ENCODE data around the gene GSTM4.
"Not testable (repeated sequence)": the region's sequence is repeated elsewhere in the genome, so short reads cannot be mapped to it uniquely, and the experiment has no call there.

Gene GSTM4

GRCh38 chr1:109639841-109640184 lies 16.1 kb upstream of the GSTM4 start:
- no peak for DNase-seq

DNA sequence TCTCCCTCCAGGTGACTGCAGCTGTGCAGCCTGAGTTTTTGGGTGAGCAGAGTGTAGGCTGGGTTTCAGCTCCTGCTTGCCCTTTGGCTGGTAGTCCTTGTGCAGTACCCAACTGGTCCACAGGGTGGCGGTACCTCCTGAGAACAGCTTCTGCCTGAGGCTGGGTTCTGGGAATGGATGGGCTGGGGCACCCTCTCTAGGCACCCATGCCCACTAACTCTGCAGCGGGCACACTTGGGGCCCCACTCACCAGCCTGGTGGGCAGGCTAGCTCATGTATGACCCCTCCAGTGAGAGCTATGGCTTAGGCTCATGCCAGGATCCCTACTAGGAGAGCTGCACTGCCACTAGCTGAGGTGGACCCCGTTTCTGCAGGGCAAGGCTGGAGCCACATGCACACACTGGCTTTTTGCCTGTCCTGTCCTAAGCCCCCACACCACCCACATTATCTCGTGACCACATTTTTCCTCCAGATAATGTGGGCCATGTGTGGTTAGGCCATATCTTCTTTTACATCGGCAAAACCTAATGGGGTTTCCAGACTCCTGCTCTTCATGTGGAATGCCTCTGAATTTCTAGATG lies 15.5 kb upstream of the GSTM4 start:
- no peak for DNase-seq

- DNase-seq: no peak
These were observed 14.7 kb upstream of the GSTM4 start for GRCh38 chr1:109641078-109641740.

- no peak for DNase-seq
These were observed 14.0 kb upstream of the GSTM4 start for GRCh38 chr1:109641861-109642260.

DNA sequence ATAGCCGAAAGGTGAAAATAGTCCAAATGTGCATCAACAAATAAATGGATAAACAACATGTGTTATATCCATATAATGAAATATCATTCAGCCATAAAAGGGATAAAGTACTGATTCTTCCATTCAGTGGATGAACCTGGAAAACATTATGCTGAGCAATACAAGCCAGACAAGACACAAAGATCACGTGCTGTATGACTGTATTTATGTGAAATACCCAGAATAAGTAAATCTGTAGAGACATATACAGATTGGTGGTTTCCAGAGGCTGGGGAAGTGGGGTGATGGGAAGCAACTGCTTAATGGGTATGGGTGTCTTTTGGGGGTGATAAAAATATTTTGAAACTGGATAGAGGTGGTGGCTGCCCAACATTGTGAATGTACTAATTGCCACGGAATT lies 13.3 kb upstream of the GSTM4 start:
- no peak for DNase-seq

DNA sequence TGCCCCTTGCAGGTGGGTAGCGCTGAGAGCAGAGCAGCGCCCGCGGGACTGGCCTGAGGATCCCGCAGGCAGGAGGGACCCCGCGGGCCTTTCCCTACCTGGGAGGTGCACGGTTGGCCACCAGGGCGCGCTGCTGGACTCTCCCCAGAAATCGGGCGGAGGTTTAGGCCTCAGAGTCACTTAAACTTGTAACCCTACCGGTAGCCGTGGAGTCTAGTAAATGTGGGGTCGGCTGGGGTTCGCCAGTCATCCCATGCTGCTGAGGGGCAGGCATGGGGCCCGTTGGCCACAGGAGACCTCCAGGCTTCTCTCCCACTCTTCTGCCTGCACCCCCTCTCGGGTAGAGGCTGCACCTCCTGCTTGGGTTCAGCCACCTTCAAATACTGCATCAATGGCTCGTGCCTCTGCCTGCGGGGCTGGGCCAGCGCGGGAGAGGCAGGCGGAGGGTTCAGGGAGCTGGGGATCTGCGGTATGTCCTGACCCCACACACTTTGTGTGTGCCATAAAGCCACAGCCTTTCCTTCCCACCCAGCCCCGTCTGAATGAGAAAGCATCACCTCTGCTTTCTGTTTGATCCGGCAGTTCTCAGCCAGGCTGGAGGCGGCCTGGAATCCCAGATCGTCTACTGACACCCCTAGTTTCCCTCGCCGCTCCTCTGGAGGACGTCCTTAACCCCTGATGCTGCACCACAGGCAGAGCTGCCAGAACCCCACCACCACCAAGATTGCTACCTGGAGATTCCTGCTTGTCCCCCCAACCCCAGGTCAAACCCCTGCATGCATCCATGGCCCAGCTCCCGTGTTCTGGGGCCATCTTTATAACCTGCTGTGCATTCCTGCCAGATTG lies 12.3 kb upstream of the GSTM4 start:
- peak; percentile 45 for DNase-seq

- no peak for DNase-seq
These were observed 11.2 kb upstream of the GSTM4 start for GRCh38 chr1:109644670-109645069.

DNA sequence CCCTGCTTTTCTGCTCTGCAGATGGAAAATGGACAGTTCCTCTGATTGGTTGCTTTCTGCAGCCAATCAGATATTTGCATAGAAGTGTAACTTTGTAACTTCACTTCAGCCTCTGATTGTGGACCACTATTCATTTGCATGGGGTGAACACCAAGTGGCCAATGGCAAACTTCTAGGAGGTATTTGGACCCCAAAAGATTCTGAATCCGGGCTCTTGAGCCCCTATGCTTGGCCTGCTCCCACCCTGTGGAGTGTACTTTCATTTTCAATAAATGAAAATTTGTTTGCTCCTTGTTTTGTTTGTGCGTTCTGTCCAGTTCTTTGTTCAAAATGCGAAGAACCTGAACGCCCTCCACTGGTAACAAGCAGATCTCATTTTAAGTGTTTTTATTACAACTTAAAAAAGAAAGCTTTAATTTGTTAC lies 6.4 kb upstream of the GSTM4 start:
- no peak for DNase-seq

GRCh38 chr1:109650609-109651008 lies 5.3 kb upstream of the GSTM4 start:
- DNase-seq: no peak

GRCh38 chr1:109652402-109652801 lies 3.5 kb upstream of the GSTM4 start:
- no peak for DNase-seq

DNA sequence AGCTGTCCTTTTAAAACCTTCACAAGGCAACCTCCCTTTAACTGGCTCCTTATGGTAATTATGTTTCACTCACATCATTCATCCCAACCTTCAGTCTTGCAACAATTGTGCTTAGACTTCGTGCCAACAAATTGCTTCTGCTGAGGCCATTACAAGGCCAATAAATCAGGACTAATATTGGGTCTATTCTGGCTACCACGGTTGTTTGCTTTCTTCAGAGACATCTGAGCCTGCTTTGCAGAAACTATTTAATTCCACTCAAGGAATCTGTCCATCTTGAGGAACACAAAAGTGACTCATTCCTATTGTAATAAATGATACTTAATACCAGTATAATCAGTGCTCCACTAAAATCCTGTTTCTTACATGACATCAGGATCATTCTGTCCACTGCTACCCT lies 2.6 kb upstream of the GSTM4 start:
- DNase-seq: no peak

- DNase-seq: no peak
These were observed 1.4 kb upstream of the GSTM4 start for GRCh38 chr1:109654519-109654918.

GRCh38 chr1:109657395-109657794 lies 1.5 kb downstream of the GSTM4 start:
- no peak for DNase-seq

- no peak for DNase-seq
These were observed 2.1 kb downstream of the GSTM4 start for GRCh38 chr1:109657970-109658369.

DNA sequence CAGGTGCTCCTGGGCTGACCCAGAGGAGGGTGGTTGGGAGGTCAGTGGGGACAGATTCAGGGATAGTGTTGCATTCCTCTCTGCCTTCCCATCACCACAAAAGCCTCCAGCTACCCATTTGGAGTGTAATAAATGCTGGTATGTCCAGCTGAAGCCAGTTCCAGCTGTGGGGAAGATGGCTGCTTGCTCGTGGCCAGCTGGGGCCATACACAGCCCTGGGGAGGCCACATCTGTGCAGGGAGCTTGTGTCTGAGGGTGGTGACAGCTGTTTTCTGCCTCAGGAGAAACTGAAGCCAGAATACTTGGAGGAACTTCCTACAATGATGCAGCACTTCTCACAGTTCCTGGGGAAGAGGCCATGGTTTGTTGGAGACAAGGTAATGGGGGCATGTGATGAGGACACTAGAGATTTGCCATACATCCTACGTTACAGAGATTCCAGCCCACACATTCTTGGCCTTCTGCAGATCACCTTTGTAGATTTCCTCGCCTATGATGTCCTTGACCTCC lies 2.7 kb downstream of the GSTM4 start:
- no peak for DNase-seq

GRCh38 chr1:109659145-109659544 lies 3.2 kb downstream of the GSTM4 start:
- no peak for DNase-seq

DNA sequence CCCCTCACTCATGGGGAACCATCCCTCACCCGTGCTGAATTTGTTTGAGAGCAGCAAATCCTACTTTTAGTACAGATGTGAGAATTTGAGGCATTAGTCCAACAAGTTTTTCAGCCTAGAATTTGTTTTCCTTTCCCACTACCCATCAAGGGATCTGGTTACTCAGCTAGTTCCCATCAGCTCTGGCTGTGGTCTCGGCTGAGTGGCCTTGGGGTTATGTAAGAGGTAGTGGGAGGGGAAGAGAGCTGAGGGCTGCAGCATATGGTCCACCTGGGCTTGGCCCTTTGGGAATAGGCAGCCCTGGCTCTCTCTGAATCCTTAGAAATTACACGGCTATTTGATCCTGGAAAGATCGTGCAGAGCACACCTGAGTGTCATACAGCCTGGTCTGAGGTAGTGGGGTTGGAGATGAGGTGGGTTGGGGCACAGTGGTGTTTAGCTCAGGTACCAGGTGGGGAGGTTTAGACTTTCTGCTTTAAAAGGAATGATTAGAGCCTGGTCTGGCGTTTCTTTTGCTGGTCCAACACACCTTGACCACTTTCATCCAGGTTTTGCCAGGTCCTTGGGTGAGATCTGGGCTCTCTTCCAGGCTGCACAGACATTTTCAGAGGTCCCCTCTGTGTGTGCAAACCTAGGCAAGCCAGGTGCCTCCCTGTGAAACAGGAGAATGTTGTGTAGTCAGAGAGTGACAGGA lies 4.2 kb downstream of the GSTM4 start:
- DNase-seq: no peak

DNA sequence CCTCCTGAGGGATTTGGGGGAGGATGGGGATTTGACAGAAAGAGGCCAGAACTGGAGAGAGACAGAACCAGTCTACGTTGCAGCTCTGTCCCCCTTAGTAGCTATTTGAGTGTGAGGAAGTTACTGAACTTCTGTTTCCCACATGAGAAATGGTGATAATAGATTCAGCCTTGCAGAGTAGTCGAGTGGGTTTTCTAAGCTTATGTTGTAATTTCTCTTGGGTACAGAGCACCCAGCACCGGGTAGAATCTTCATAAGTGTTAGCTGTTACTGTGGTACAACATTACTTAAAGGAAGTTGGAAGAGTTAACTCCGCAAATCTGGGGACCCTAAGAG lies 4.8 kb downstream of the GSTM4 start:
- not testable (repeated sequence) for DNase-seq

- DNase-seq: no peak
These were observed 5.5 kb downstream of the GSTM4 start for GRCh38 chr1:109661391-109661790.

DNA sequence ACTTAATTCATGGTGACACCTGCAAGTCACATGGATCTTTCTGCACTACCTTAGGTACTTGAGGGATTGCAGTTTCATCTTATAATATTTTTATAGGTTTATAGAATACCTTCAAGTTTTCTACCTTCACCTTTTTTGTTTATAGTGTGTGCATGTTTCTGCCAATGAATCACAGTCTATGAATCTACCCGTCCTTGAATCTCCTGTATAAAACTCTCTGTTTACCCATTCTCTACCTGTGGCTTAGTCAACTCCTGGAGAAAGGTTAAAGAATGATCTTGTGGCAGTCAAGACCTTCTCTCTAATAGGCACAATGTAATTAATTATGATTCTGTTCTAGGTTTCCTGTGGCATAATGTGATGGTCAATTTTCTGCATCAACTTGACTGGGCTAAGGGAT lies 8.8 kb downstream of the GSTM4 start:
- no peak for DNase-seq

GRCh38 chr1:109667452-109668122 lies 11.7 kb downstream of the GSTM4 start, which contains the start of gene GSTM2:
Gene GSTM2, plus strand, starts transcription at chr1:109668057. Its CDS starts 59 bp downstream, at chr1:109668116.
- DNase-seq: peak; percentile 82

GRCh38 chr1:109668123-109668775 lies 12.3 kb downstream of the GSTM4 start:
- DNase-seq: no peak

All from NCI-H510A (cell line).